ENCODE results near the gene SDHA.

DNA sequence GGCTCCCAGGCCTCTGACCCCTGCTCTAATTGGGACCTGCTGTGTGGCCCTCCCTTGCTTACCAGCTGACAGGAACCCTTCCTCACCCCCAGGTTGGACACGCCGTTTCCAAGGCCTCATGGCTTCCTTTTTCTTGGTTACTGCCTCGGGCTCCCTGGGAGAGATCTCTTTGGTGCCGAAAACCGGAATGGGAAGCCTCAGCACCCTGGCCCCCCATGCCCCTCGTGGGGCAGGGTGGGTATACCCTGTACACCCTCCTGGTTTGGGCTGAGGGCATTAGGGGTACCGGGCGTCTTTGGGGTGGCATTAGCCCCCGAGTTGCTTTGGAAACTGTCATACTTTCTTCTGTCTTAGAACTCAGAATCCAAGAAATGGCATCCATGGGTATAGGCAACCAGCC lies 37.0 kb upstream of the SDHA start:
- TF ChIP-seq EZH2phosphoT487 (IDR thresholded peaks at IDR 0.05; ENCODE audit: insufficient read depth, low read depth) (no peak), EZH2 (IDR thresholded peaks at IDR 0.05; ENCODE audit: insufficient read depth, poor library complexity, severe bottlenecking) (no peak)
